Colonic mucosa (tissue), 4 donors: Measurements from ENCODE around the gene FAM98B. TPM values are rescaled to one million over a fixed set of nuclear protein-coding genes. Genes with fewer than 3 reads are reported as not detected.

Experiments used
- DNase-seq: peaks from one replicate; pipeline ENCODE4 v3.0.0-alpha.2; 2020
- H3K27ac ChIP-seq: fragments of 200-600 bp; one replicate; pipeline ENCODE4 v1.8.0; 2021
- H3K27me3 ChIP-seq: fragments of 200-600 bp; one replicate; pipeline ENCODE4 v1.8.0; 2021
- H3K36me3 ChIP-seq: fragments of 200-600 bp; one replicate; pipeline ENCODE4 v1.8.0; 2021
- H3K4me1 ChIP-seq: fragments of 200-600 bp; one replicate; pipeline ENCODE4 v1.8.0; 2021; ENCODE audit warnings: mild to moderate bottlenecking
- H3K4me3 ChIP-seq: fragments of 200-600 bp; one replicate; pipeline ENCODE4 v1.8.0; 2021
- H3K9ac ChIP-seq, 2 donors: one replicate each; pipeline ENCODE4 v1.7.0; 2013; ENCODE audit warnings: control low read depth in 2 of 2, low read depth in 2 of 2, low read length in 2 of 2
- H3K9me3 ChIP-seq: fragments of 200-600 bp; one replicate; pipeline ENCODE4 v1.8.0; 2021
- intact Hi-C: fragments of 100-400 bp; cut with DNase I; formaldehyde crosslinking; loops from one replicate; pipeline ENCODE4 v1.14.1; 2022
- total RNA-seq, 2 donors: library from RNA; stranded (reverse); fragmentation: NEBNext Ultra II Directional in 1 of 2; extraction: Animal tissue kit (Norgen Biotek cat#: 25700) in 1 of 2; gene quantifications; one replicate each; pipeline ENCODE4 v1.2.1, GENCODE V29; 2021
- TF ChIP-seq, protein P1 (sequence below): fragments of 200-600 bp; IDR thresholded peaks from one replicate; pipeline ENCODE4 v1.8.0; 2022; ENCODE audit warnings: antibody characterized with exemption, mild to moderate bottlenecking
- donor health status: healthy.
- donor health status: DM: no; HTN: no; CAD: no.
- donor health status: DM: no; HTN: no; CAD: no.

FAM98B gene
- total RNA-seq, 2 donors from 2014 or later, result 20.0 to 20.9 TPM

DNA sequence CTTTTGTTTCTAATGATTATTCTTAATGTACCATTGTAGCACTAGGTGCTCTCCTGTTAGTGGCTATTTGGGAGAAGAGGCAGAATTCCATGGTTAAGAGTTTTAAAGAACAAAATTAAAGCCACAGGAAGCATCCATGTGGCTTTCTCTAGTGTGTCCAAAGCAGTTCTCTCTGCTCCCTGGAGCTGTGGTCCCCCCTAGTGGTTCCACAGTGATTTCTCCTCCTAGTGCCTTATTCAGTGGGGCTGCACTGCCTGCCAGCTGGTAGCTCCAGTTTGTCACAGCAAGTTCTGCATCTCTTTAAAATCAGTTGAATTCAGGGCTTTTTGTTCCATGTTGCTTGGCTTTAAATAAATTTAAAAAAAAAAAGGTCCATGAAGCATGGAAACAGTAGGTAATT, 39.6 kb upstream of the FAM98B start:
- H3K9me3 ChIP-seq, result no peaks in the 10 kb centered on the region
- H3K9ac ChIP-seq, result no peak overlapping the region
- DNase-seq, result peak; percentile 50
- no peak overlapping the region for H3K27ac ChIP-seq
- TF ChIP-seq, protein P1, sequence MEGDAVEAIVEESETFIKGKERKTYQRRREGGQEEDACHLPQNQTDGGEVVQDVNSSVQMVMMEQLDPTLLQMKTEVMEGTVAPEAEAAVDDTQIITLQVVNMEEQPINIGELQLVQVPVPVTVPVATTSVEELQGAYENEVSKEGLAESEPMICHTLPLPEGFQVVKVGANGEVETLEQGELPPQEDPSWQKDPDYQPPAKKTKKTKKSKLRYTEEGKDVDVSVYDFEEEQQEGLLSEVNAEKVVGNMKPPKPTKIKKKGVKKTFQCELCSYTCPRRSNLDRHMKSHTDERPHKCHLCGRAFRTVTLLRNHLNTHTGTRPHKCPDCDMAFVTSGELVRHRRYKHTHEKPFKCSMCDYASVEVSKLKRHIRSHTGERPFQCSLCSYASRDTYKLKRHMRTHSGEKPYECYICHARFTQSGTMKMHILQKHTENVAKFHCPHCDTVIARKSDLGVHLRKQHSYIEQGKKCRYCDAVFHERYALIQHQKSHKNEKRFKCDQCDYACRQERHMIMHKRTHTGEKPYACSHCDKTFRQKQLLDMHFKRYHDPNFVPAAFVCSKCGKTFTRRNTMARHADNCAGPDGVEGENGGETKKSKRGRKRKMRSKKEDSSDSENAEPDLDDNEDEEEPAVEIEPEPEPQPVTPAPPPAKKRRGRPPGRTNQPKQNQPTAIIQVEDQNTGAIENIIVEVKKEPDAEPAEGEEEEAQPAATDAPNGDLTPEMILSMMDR, result peak; percentile 32
- H3K36me3 ChIP-seq, result no peaks in the 10 kb centered on the region
- H3K27me3 ChIP-seq, result no peaks in the 10 kb centered on the region
- intact Hi-C loops, result no loop called here
- H3K4me3 ChIP-seq, result no peak overlapping the region
- no peaks in the 10 kb centered on the region for H3K4me1 ChIP-seq

DNA sequence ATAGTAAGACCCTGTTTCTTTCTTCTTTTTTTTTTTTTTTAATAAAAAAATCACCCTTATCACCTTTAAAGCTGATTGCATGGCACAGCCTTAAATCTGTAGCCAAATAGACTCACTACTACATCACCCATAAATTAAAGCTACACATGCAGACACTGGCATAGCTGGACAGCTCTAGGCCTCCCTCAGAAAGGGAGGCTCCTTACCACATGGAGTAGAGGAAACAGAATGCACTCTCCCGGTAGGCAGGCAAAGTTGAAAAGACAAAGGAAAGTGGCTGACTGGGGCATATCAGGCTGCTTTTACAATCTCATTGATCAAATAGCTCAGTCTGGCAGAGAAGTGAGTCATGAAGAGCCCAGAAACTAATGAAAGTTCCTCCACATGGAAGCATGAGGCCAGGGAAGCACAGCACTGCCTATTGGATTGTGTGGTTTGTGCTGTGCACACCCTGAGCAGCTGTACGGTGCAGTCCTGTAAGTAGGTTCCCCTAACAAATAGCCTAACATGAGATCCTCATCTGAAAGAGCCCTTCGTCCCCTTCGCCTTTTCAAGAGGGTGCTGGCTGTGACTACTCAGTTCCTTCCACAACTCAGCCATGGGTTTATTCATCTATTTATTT, 32.7 kb upstream of the FAM98B start:
- Histone ChIP-seq H3K27ac (no peak overlapping the region), H3K36me3 (no peaks in the 10 kb centered on the region), H3K4me3 (no peak overlapping the region), H3K27me3 (no peaks in the 10 kb centered on the region), H3K9me3 (no peaks in the 10 kb centered on the region), H3K4me1 (no peaks in the 10 kb centered on the region), H3K9ac (no peak overlapping the region)
- intact Hi-C loops, result loop anchor here (10.0 kb wide), 1 partner anchor 56 kb away; no protein-coding TSS in a partner anchor
- TF ChIP-seq, protein P1, result no peak
- DNase-seq, result no peak

DNA sequence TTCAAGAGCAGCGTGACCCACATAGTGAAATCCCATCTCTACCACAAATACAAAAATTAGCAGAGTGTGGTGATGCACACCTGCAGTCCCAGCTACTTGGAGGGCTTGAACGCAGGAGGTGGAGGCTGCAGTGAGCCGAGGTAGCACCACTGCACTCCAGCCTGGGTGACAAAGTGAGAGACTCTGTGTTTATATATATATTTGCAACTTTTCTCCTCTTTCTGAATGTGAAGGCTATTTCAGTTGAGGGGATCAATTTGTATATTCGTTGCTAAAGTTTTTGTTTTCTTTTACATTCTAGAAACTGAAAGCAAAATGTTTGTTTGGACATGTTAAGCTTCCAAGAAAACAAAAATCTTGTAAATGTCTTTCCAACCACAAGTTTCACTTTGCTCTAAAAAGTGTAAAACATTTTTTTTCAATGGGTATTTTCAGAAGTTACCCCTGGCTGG, 29.8 kb upstream of the FAM98B start:
- H3K4me3 ChIP-seq, result no peak overlapping the region
- no peaks in the 10 kb centered on the region for H3K36me3 ChIP-seq
- no peaks in the 10 kb centered on the region for H3K9me3 ChIP-seq
- no peak for DNase-seq
- TF ChIP-seq, protein P1, result no peak
- H3K4me1 ChIP-seq, result no peaks in the 10 kb centered on the region
- intact Hi-C loops, result loop anchor here (10.0 kb wide), 1 partner anchor 59 kb away; no protein-coding TSS in a partner anchor
- no peak overlapping the region for H3K27ac ChIP-seq
- H3K9ac ChIP-seq, result no peak overlapping the region
- no peaks in the 10 kb centered on the region for H3K27me3 ChIP-seq

DNA sequence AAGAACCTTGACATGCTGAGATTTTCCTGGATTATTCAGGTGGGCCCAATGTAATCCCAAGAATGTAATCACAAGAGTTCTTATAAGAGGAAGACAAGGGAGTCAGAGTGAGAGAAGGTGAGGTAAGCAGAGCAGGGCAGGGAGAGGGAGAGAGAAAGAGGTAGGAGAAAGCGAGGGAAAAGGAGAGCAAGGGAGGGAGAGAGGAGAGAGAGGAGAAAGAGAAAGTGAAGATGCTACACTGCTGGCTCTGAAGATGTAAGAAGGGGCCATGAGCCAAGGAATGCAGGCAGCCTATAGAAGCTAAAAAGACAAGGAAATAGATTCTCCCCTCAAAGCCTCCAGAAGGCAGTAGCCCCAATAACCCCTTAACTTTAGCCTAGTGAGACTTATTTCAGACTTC, 28.7 kb upstream of the FAM98B start:
- intact Hi-C loops, result loop anchor here (10.0 kb wide), 1 partner anchor 60 kb away; no protein-coding TSS in a partner anchor
- TF ChIP-seq, protein P1, result no peak
- Histone ChIP-seq H3K27me3 (no peaks in the 10 kb centered on the region), H3K27ac (no peak overlapping the region), H3K4me3 (no peak overlapping the region), H3K36me3 (no peaks in the 10 kb centered on the region), H3K4me1 (no peaks in the 10 kb centered on the region), H3K9me3 (no peaks in the 10 kb centered on the region), H3K9ac (no peak overlapping the region)
- DNase-seq, result no peak

DNA sequence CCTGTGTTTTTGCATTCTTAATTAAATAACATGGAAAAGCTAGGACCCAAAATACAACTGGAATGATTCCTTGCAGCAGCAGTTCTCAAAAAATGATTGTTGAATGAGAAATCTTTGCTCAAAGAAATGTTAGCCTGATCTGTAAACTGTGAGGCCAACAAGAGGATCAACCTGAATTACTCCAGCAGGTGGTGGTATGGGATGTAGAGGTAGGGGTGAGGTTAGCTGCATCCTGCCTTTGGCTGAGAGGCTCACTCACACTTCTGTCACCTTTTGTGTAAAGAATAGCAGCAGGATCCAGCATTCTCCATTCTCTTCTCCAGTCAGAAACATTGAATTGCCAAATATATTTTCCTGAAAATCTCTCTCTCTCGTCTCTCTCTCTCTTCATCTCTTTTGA, 26.5 kb upstream of the FAM98B start:
- Histone ChIP-seq H3K9ac (no peak overlapping the region), H3K36me3 (no peaks in the 10 kb centered on the region), H3K27me3 (no peaks in the 10 kb centered on the region), H3K4me3 (no peak overlapping the region), H3K4me1 (no peaks in the 10 kb centered on the region), H3K9me3 (no peaks in the 10 kb centered on the region), H3K27ac (no peak overlapping the region)
- intact Hi-C loops, result loop anchor here (10.0 kb wide), 1 partner anchor 63 kb away; no protein-coding TSS in a partner anchor
- no peak for DNase-seq
- TF ChIP-seq, protein P1, result no peak
